GM11168 (cell line): Measurements from ENCODE around the gene FSTL1.
"Not testable (repeated sequence)": the region's sequence is repeated elsewhere in the genome, so short reads cannot be mapped to it uniquely, and the experiment has no call there.

Source experiments
- in situ Hi-C: fragments of 300-500 bp; cut with MboI; formaldehyde crosslinking; loops from one replicate; pipeline ENCODE4 v1.12.0; 2022; ENCODE audit warnings: low sequenced_read_pairs; ENCODE audit not compliant: unreplicated experiment

Gene FSTL1

DNA sequence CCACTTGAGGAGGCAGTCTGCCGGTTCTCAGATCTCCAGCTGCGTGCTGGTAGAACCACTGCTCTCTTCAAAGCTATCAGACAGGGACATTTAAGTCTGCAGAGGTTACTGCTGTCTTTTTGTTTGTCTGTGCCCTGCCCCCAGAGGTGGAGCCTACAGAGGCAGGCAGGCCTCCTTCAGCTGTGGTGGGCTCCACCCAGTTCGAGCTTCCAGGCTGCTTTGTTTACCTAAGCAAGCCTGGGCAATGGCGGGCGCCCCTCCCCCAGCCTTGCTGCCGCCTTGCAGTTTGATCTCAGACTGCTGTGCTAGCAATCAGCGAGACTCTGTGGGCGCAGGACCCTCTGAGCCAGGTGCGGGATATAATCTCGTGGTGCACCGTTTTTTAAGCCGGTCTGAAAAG, 72.8 kb downstream of the FSTL1 start:
- in situ Hi-C loops = not testable (repeated sequence)

DNA sequence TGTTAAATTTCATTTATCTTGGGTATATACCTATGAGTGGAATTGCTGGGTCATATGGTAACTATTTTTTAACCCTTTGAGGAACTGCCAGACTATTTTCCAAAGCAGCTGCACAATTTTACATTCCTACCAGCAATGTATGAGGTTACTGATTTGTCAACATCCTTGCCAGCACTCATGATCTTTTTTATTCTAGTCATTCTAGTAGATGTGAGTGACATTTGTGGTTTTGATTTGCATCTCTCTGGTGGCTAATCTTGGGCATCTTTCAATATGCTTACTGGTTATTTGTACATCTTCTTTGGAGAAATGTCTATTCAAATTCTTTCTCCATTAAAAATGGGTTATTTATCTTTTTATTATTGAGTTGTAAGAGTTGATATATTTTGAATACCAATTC, 80.3 kb downstream of the FSTL1 start:
- in situ Hi-C loops = no loop called here

DNA sequence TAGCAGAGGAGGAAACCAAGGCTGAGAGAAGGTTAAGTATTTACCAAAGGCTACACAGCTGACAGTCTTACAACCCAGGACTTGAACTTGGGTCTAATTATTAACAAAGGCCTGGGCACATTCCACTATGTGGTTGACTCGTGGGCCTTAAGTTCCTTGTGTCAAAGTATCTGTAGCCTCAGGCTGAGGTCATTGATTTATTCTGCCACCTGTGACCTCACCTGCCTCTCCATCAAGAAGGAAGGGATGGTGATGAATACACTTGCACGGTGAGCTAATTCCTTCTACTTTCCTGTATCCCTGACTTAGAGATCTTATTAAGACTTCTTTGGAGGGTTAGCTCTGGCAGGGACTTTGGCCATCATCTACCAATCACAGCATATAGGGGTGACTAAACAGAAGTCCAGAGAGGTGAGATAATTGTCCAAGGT, 81.7 kb downstream of the FSTL1 start:
- in situ Hi-C loops = no loop called here

- in situ Hi-C loops = no loop called here
Measured at GRCh38 chr3:120368172-120368571, 82.6 kb downstream of the FSTL1 start.

- in situ Hi-C loops = no loop called here
Measured at GRCh38 chr3:120364821-120365220, 86.0 kb downstream of the FSTL1 start.

DNA sequence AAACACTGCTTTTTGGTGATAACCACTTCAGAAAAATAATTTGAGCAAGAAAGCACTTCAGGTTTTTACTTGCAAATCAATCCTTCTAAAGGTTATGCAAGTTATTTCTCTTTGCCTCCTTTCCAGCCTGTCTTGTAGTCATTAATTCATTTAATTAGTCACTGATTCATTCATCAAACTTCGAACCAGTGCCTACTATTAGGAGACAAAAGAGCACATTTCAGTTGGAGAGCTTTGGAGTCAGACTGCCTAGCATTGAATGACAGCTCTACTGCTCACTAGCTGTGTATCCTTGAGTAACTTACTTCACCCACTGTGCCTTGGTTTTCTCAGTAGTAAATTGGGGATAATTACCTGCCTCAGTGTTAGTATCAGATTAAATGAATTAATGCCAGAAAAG, 86.7 kb downstream of the FSTL1 start:
- in situ Hi-C loops = no loop called here

DNA sequence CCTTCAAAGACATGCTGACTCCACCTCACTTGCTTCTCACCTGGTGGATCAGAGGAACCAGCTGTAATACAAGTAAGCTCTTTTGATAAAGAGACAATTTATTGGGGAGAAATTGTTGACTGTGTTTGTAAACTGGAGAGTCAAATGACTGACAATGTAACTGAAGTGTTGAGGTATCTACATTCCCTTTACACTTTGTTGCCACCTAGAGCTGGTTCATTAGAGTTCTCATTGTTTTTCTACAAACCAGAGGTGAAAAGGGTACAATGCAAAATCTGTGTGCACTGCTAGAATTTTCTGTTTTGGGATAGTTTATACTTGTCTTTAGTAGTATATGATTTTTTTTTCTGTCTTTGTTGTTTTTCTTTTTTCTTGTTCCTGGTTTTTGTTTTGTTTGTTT, 93.0 kb downstream of the FSTL1 start:
- in situ Hi-C loops = no loop called here

DNA sequence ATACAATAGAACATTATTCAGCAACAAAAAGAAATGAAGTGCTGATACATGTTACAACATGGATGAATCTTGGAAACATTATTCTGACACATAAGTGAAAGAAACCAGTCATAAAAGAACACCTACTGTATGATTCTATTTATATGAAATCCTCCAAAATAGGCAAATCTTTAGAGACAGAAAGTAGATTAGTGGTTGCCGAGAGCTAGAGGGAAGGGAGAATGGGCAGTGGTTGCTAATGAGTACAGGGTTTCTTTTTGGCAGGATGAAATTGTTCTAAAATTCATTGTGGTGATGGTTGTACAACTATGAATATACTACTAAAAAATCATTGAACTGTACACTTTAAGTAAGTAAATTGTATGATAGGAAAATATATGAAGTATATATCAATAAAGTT, 95.3 kb downstream of the FSTL1 start:
- in situ Hi-C loops = no loop called here

- in situ Hi-C loops = no loop called here
Measured at GRCh38 chr3:120353463-120353862, 97.3 kb downstream of the FSTL1 start.

GRCh38 chr3:120352017-120352416, 98.8 kb downstream of the FSTL1 start:
- in situ Hi-C loops = no loop called here

DNA sequence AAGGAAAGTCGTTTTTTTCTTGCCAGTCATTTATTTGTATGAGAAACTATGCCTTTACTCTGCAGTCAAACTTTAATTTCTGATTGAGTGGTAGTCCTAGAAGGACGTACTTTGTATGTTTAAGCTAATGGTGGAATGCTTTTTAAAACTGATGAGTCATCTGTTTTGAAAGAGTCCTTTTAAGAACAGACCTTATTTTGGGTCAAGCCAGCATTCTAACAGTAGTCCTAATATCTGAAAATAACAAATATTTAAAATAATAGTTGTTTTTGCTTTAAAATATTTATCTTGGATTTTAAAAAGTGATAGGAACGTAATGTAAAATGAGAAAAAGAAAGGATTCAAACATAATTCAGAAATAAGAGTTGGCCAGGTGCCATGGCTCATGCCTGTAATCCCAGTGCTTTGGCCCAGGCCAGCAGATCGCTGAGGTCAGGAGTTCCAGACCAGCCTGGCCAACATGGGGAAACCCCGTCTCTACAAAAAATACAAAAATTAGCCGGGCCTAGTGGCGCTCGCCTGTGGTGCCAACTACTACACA, 100.3 kb downstream of the FSTL1 start:
- in situ Hi-C loops = no loop called here

DNA sequence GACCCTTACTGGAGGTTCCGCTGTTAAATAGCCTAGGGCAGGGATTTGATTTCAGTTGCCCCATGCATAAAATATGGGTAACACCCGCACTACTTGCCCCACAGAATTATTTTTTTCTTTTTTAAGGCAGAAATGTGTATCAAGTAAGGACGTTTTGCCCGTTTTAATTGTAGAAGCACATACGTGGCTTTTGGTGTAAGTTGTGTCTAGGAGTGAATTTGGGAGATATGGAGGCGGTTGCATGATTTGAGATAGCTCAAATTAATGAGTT, 101.0 kb downstream of the FSTL1 start:
- in situ Hi-C loops = no loop called here

- in situ Hi-C loops = no loop called here
Measured at GRCh38 chr3:120348991-120349854, 101.6 kb downstream of the FSTL1 start, which contains the start of gene LRRC58. Gene LRRC58 (minus strand): TSS chr3:120349354. CDS start chr3:120349243, 111 bp downstream.

DNA sequence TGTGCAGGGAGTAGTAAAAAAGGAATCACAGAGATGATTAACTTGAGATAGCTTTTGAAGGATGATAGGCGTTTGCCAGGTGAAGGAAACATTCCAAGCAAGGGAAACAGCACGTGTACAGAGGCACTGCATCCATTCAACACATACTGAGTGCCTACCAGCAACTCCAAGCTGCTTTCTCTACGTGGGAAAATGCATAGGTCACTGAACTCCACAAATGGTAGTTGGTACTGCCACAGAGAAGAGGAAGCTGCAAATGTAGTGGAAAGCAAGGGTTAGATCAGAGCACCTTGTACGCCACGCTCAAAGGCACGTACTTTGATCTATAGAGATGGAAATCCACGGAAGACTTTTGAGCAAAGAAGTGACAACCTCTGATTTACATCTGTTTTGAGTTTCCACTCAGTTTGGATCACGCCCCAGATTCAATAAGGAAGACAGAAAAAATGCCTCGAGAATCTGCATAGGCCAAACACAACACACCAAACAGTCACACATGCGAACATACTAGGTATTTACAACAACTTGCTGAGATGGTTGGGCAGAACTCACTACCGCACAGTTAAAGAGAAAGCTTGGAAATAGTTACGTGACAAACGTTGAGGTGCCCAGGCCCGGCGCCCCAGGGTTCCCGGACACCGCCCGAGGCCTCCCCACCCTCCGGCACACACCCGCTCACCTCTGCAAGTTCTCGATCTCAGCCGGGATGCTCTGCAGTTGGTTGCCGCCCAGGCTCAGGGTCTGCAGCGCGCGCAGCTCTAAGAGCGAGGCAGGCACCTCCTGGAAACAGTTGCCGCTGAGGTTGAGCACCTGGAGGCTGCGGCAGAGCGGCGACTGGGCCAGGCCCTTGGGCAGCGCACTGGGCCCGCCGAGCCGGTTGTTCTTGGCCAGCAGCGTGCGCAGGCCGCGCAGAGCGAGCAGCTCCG, 102.5 kb downstream of the FSTL1 start:
- in situ Hi-C loops = no loop called here

DNA sequence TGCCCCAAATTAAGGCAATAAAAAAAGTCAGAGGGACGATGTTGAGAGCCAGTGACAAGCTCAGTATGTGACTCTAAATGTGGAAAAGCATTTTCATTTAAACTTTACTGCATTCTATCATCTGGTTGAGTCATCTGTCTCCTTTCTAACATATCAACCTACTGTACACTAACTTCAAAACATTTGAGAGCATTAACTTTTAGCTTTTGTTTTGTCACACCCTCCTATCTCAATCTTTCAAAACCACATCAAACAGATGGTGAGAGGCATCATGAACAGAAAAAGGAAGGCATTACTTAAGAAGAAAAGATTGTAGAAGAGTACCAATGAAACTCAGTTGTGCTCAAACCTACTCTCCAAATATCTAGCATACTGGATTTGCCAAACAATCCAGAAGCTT, 106.4 kb downstream of the FSTL1 start:
- in situ Hi-C loops = no loop called here
